Spleen (tissue), 7 donors: ENCODE data around the gene ARL5A.

Source experiments
- POLR2A ChIP-seq, 3 donors: fragments of 450-650 bp; IDR thresholded peaks; one replicate each; pipeline ENCODE4 v1.5.1; 2017; ENCODE audit warnings: antibody characterized with exemption in 3 of 3, mild to moderate bottlenecking in 1 of 3
- POLR2AphosphoS5 ChIP-seq, 3 donors: sonication (generic); formaldehyde crosslinking; IDR thresholded peaks; one replicate each; pipeline ENCODE4 v1.5.1; 2017; ENCODE audit warnings: antibody characterized with exemption in 3 of 3
- TF ChIP-seq, protein P1 (sequence below), 11 experiments: fragments of 200-600 bp in 7 of 11; fragments of 450-650 bp in 4 of 11; sonication (generic) in 4 of 11; IDR thresholded peaks in 8 of 11; conservative IDR thresholded peaks in 3 of 11; 1 replicate in 7 of 11; 2 replicates in 4 of 11; pipeline versions ENCODE4 v1.4.0 to v1.8.0; 2016 to 2021; ENCODE audit warnings: antibody characterized with exemption in 11 of 11, inconsistent platforms in 4 of 11, mild to moderate bottlenecking in 1 of 11
- donor health status: DM: no; HTN: no; CAD: no; lungs with moderate emphysema.
- donor health status: DM: no; HTN: no; CAD: no.
- donor health status: DM: no; HTN: no; CAD: no.

DNA sequence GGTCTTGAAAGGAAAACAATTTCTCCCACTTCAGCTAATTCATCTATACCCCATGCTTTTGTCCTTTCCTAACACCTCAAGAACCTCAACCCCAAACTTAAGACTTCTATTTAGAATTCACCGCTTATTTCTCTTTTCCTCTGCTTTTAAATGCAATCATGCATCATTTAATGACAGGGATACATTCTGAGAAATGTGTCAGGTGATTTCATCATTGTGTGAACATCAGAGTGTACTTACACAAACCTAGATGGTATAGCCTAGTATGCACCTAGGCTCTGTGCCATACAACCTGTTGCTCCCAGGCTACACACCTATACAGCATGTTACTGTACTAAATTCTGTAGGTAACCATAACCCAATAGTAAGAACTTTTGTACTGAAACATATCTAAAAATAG, 22.9 kb downstream of the ARL5A start:
- TF ChIP-seq, protein P1, sequence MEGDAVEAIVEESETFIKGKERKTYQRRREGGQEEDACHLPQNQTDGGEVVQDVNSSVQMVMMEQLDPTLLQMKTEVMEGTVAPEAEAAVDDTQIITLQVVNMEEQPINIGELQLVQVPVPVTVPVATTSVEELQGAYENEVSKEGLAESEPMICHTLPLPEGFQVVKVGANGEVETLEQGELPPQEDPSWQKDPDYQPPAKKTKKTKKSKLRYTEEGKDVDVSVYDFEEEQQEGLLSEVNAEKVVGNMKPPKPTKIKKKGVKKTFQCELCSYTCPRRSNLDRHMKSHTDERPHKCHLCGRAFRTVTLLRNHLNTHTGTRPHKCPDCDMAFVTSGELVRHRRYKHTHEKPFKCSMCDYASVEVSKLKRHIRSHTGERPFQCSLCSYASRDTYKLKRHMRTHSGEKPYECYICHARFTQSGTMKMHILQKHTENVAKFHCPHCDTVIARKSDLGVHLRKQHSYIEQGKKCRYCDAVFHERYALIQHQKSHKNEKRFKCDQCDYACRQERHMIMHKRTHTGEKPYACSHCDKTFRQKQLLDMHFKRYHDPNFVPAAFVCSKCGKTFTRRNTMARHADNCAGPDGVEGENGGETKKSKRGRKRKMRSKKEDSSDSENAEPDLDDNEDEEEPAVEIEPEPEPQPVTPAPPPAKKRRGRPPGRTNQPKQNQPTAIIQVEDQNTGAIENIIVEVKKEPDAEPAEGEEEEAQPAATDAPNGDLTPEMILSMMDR (IDR thresholded peaks at IDR 0.05 in 8 of 11, conservative IDR thresholded peaks at IDR 0.05 in 3 of 11), result no peak
- no peak for TF ChIP-seq POLR2A (IDR thresholded peaks at IDR 0.05)
- TF ChIP-seq POLR2AphosphoS5 (IDR thresholded peaks at IDR 0.05), result no peak
